Panc1 (cell line): ENCODE results near the gene CALB2.

ENCODE experiments used
- CTCF ChIP-seq: fragments of 450-650 bp; IDR thresholded peaks from 2 replicates; pipeline ENCODE4 v1.5.1; 2017; ENCODE audit warnings: mild to moderate bottlenecking
- TCF7L2 ChIP-seq: IDR thresholded peaks from 2 replicates; pipeline ENCODE4 v1.6.1; 2011; ENCODE audit warnings: mild to moderate bottlenecking, low read depth, low read length, inconsistent platforms
- TF ChIP-seq, protein P1 (sequence below), 2 experiments: IDR thresholded peaks; 2 replicates each; pipeline ENCODE4 v1.6.1; 2011 to 2012; ENCODE audit warnings: low read depth in 2 of 2, control low read depth in 1 of 2, low read length in 1 of 2, mild to moderate bottlenecking in 1 of 2, moderate library complexity in 1 of 2; ENCODE audit not compliant: insufficient read depth in 1 of 2

DNA sequence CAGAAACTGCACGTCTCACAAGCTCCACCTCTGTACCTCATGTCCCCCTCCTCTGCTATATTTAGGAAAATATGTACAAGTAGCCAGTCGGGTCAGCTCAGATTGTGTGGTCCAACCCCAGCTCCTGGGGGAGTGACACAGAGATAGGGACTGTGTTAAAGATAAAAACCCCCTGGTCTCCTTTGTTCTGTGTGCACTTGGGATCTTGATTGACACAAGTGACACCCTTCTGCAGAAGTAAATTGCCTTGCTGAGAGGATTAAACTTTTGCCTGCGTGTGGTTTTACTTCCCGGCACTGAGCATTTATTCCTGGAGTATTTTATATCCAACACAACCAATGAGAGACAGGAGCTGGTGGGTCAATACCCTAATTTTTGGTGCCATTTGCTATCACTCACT is 45.8 kb downstream of the CALB2 start:
- TF ChIP-seq CTCF (no peak), TCF7L2 (no peak)
- TF ChIP-seq, protein P1, sequence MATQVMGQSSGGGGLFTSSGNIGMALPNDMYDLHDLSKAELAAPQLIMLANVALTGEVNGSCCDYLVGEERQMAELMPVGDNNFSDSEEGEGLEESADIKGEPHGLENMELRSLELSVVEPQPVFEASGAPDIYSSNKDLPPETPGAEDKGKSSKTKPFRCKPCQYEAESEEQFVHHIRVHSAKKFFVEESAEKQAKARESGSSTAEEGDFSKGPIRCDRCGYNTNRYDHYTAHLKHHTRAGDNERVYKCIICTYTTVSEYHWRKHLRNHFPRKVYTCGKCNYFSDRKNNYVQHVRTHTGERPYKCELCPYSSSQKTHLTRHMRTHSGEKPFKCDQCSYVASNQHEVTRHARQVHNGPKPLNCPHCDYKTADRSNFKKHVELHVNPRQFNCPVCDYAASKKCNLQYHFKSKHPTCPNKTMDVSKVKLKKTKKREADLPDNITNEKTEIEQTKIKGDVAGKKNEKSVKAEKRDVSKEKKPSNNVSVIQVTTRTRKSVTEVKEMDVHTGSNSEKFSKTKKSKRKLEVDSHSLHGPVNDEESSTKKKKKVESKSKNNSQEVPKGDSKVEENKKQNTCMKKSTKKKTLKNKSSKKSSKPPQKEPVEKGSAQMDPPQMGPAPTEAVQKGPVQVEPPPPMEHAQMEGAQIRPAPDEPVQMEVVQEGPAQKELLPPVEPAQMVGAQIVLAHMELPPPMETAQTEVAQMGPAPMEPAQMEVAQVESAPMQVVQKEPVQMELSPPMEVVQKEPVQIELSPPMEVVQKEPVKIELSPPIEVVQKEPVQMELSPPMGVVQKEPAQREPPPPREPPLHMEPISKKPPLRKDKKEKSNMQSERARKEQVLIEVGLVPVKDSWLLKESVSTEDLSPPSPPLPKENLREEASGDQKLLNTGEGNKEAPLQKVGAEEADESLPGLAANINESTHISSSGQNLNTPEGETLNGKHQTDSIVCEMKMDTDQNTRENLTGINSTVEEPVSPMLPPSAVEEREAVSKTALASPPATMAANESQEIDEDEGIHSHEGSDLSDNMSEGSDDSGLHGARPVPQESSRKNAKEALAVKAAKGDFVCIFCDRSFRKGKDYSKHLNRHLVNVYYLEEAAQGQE (IDR thresholded peaks at IDR 0.05; ENCODE audit: insufficient read depth in 1 of 2, low read depth in 2 of 2, low read length in 1 of 2), result no peak
